WTC11 (cell line): ENCODE results near the gene VSNL1. TPM values are rescaled to one million over a fixed set of nuclear protein-coding genes. Genes with fewer than 3 reads are reported as not detected.
A peak's percentile ranks its signal among the peaks of the same experiment; 100 is the strongest.

Experiments
- ATAC-seq: fragments of 200-7000 bp; cut with Tn5 transposase; 2 replicates; pipeline ENCODE4 v1.10.0; 2021; ENCODE audit warnings: mild to moderate bottlenecking, moderate library complexity
- CTCF ChIA-PET: fragments of 300-600 bp; sonication (Branson Sonifier 250); formaldehyde crosslinking; loops from one replicate; lab custom pipeline; 2021; ENCODE audit warnings: antibody characterized with exemption; lab: Charles Lee
- POLR2A ChIA-PET: fragments of 350-600 bp; sonication (Branson Sonifier 250); formaldehyde crosslinking; loops from one replicate; lab custom pipeline; 2021; ENCODE audit warnings: antibody characterized with exemption; lab: Charles Lee
- DNase-seq: peaks from one replicate; pipeline ENCODE4 v3.0.0; 2021; ENCODE audit warnings: low spot score
- H3K27ac Mint-ChIP-seq: 2 replicates; pipeline ENCODE4 v1.8.0; 2021; ENCODE audit warnings: mixed read lengths
- H3K27me3 Mint-ChIP-seq: 2 replicates; pipeline ENCODE4 v1.8.0; 2021; ENCODE audit warnings: low read depth, mild to moderate bottlenecking, moderate library complexity, mixed read lengths
- H3K36me3 Mint-ChIP-seq: 2 replicates; pipeline ENCODE4 v1.8.0; 2021; ENCODE audit warnings: mixed read lengths
- H3K4me1 Mint-ChIP-seq: 2 replicates; pipeline ENCODE4 v1.8.0; 2022; ENCODE audit warnings: mixed read lengths
- H3K4me3 Mint-ChIP-seq: 2 replicates; pipeline ENCODE4 v1.8.0; 2021; ENCODE audit warnings: mild to moderate bottlenecking, moderate library complexity, mixed read lengths
- H3K9me3 Mint-ChIP-seq: 2 replicates; pipeline ENCODE4 v1.8.0; 2021; ENCODE audit warnings: mixed read lengths
- CREM ChIP-seq: sonication (generic); formaldehyde crosslinking; IDR thresholded peaks from 2 replicates; pipeline ENCODE4 v1.8.1; 2022; ENCODE audit warnings: mild to moderate bottlenecking, missing genetic modification reagents, moderate library complexity
- ELF4 ChIP-seq: sonication (generic); formaldehyde crosslinking; IDR thresholded peaks from 2 replicates; pipeline ENCODE4 v1.8.1; 2022; ENCODE audit warnings: low read depth, mild to moderate bottlenecking, moderate library complexity, missing genetic modification reagents
- FOXK1 ChIP-seq: sonication (generic); formaldehyde crosslinking; IDR thresholded peaks from 2 replicates; pipeline ENCODE4 v1.8.0; 2022; ENCODE audit warnings: mild to moderate bottlenecking, moderate library complexity, missing genetic modification reagents
- FOXP1 ChIP-seq: sonication (generic); formaldehyde crosslinking; IDR thresholded peaks from 2 replicates; pipeline ENCODE4 v1.8.0; 2022; ENCODE audit warnings: missing genetic modification reagents, mild to moderate bottlenecking, moderate library complexity, borderline replicate concordance
- NFE2L1 ChIP-seq: sonication (generic); formaldehyde crosslinking; IDR thresholded peaks from 2 replicates; pipeline ENCODE4 v1.8.1; 2023; ENCODE audit warnings: missing genetic modification reagents
- SMAD3 ChIP-seq: sonication (generic); formaldehyde crosslinking; IDR thresholded peaks from 2 replicates; pipeline ENCODE4 v1.8.0; 2022; ENCODE audit warnings: missing genetic modification reagents, mild to moderate bottlenecking, borderline replicate concordance
- SP1 ChIP-seq: sonication (generic); formaldehyde crosslinking; conservative IDR thresholded peaks from 2 replicates; pipeline ENCODE4 v1.8.1; 2022; ENCODE audit warnings: missing genetic modification reagents
- TP53 ChIP-seq: sonication (generic); formaldehyde crosslinking; IDR thresholded peaks from 2 replicates; pipeline ENCODE4 v1.8.1; 2023; ENCODE audit warnings: mild to moderate bottlenecking, missing genetic modification reagents
- USF1 ChIP-seq: sonication (generic); formaldehyde crosslinking; IDR thresholded peaks from 2 replicates; pipeline ENCODE4 v1.8.0; 2022; ENCODE audit warnings: mild to moderate bottlenecking, missing genetic modification reagents
- USF2 ChIP-seq: sonication (generic); formaldehyde crosslinking; IDR thresholded peaks from 2 replicates; pipeline ENCODE4 v1.8.1; 2023; ENCODE audit warnings: mild to moderate bottlenecking, missing genetic modification reagents, moderate library complexity
- ZBTB21 ChIP-seq: sonication (generic); formaldehyde crosslinking; IDR thresholded peaks from 2 replicates; pipeline ENCODE4 v1.8.1; 2023; ENCODE audit warnings: mild to moderate bottlenecking, missing genetic modification reagents, borderline replicate concordance
- ZBTB43 ChIP-seq: sonication (generic); formaldehyde crosslinking; IDR thresholded peaks from 2 replicates; pipeline ENCODE4 v1.8.1; 2023; ENCODE audit warnings: mild to moderate bottlenecking, missing genetic modification reagents
- ZMAT4 ChIP-seq: fragments of 250-450 bp; sonication (Bioruptor Pico); IDR thresholded peaks from 2 replicates; pipeline ENCODE4 v1.9.0; 2021; ENCODE audit warnings: mild to moderate bottlenecking
- ZNF121 ChIP-seq: sonication (generic); formaldehyde crosslinking; IDR thresholded peaks from 2 replicates; pipeline ENCODE4 v1.8.0; 2023; ENCODE audit warnings: missing genetic modification reagents
- ZNF138 ChIP-seq: sonication (generic); formaldehyde crosslinking; conservative IDR thresholded peaks from 2 replicates; pipeline ENCODE4 v1.8.1; 2022; ENCODE audit warnings: mild to moderate bottlenecking, moderate library complexity, missing genetic modification reagents
- ZNF232 ChIP-seq: sonication (generic); formaldehyde crosslinking; IDR thresholded peaks from 2 replicates; pipeline ENCODE4 v1.8.0; 2022; ENCODE audit warnings: mild to moderate bottlenecking, missing genetic modification reagents
- ZNF396 ChIP-seq: fragments of 250-450 bp; sonication (Bioruptor Pico); IDR thresholded peaks from 2 replicates; pipeline ENCODE4 v1.8.0; 2021; ENCODE audit warnings: mild to moderate bottlenecking, moderate library complexity, borderline replicate concordance
- ZNF416 ChIP-seq: fragments of 250-450 bp; sonication (Bioruptor Pico); IDR thresholded peaks from 2 replicates; pipeline ENCODE4 v1.9.0; 2021; ENCODE audit warnings: mild to moderate bottlenecking, inconsistent platforms
- ZNF671 ChIP-seq: fragments of 250-450 bp; sonication (Bioruptor Pico); IDR thresholded peaks from 2 replicates; pipeline ENCODE4 v1.8.0; 2021; ENCODE audit warnings: mild to moderate bottlenecking
- total RNA-seq: library from RNA; stranded (reverse); gene quantifications from 3 replicates; pipeline ENCODE4 v1.2.3, GENCODE V29; 2021
- TF ChIP-seq, protein P1 (sequence below): sonication (generic); formaldehyde crosslinking; conservative IDR thresholded peaks from 2 replicates; pipeline ENCODE4 v1.8.1; 2022; ENCODE audit warnings: mild to moderate bottlenecking, missing genetic modification reagents
- TF ChIP-seq, protein P2 (sequence below): fragments of 250-450 bp; sonication (Bioruptor Pico); conservative IDR thresholded peaks from 2 replicates; pipeline ENCODE4 v1.9.0; 2021; ENCODE audit warnings: mild to moderate bottlenecking
- TF ChIP-seq, protein P3 (sequence below): sonication (generic); formaldehyde crosslinking; IDR thresholded peaks from 2 replicates; pipeline ENCODE4 v1.8.1; 2023; ENCODE audit warnings: mild to moderate bottlenecking, moderate library complexity, missing genetic modification reagents

Gene VSNL1
- total RNA-seq, 1 experiment from 2014 or later, result 78.4 TPM

DNA sequence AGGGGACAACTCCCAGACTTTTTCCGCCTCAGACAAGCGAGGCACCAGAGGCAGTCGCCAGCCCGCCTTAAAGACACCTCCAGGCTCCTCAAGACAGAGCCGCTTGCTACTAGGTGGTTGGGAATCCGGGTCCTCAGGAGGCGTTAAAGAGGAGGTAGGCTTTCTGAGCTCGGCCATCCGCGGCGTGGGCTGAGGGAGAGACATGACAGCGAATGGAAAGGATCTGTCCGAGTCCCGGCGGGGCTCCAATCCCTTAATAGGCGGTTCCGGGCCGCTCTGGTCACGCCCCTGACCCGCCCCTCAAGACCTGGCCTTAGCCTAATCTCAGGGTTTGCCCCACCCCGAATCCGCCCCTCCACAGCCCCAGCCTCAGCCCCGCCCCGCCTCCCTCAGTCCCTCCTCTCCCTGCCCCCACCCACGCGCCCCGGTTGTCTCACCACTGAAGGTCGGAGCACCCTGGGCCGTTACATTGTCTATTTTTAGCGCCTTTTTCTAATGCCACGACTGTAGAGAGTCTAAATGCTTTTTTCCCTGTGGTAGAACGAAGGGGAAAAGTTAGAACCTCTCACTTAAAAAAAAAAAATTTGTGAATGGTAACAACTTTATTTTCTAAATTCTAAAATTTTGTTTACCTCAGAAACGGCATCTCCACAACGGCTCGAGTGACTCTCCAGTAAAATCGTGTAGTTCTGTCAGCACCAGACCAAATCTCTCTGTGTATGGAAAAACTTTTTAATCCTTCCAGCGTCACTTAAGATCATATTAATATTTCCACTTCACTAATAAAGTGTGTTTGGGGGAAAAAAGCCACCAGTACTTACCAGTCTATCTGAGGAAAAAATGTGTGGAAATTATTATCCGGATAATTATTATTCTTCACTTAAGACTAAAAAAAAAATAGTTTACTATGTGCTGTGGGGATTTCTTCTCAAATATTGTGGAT lies 22.0 kb upstream of the VSNL1 start, which contains the start of gene RAD51AP2:
Gene RAD51AP2, minus strand, starts transcription at position 229 of the 943 bp plus-strand sequence. Its CDS starts 25 bp downstream, at position 204.
- ATAC-seq, result peak; percentile 91
- Mint-ChIP-seq H3K9me3 (no peaks in the 10 kb centered on the region), H3K27ac (peak within 1 kb of the TSS; percentile 81), H3K4me1 (peaks cover 44% of the 10 kb centered on the region)
- ChIA-PET POLR2A (interaction anchor here (1.2 to 1.4 kb wide), 2 partner anchors 22 to 25 kb away, joined by 4 read pairs; partner anchors contain the start of gene VSNL1), CTCF (interaction anchor here (1.0 kb wide), 1 partner anchor 209 kb away, joined by 4 read pairs; no protein-coding TSS in a partner anchor)
- peak; percentile 82 for DNase-seq
- no peak for TF ChIP-seq NFE2L1 (CRISPR knock-in tag)
- TF ChIP-seq FOXP1, result no peak
- TF ChIP-seq SP1 (CRISPR knock-in tag), result peak; percentile 100
- no peak for TF ChIP-seq USF2 (CRISPR knock-in tag)
- TF ChIP-seq ELF4, result no peak
- TF ChIP-seq, all 79 proteins: peak for 1
- H3K27me3 Mint-ChIP-seq, result peaks cover 3% of the 10 kb centered on the region; the same call in 1 of the 2 replicates
- H3K4me3 Mint-ChIP-seq, result peak within 1 kb of the TSS; percentile 81
- no peaks in the 10 kb centered on the region for H3K36me3 Mint-ChIP-seq

GRCh38 chr2:17519486-17519885 lies 21.0 kb upstream of the VSNL1 start:
- Mint-ChIP-seq H3K9me3 (no peaks in the 10 kb centered on the region), H3K27me3 (peaks cover 3% of the 10 kb centered on the region; the same call in 1 of the 2 replicates), H3K4me3 (no peak overlapping the region), H3K36me3 (no peaks in the 10 kb centered on the region), H3K27ac (no peak overlapping the region), H3K4me1 (peaks cover 44% of the 10 kb centered on the region)
- no peak for DNase-seq
- ChIA-PET POLR2A (no interaction called here), CTCF (no interaction called here)
- ATAC-seq, result no peak
- TF ChIP-seq, protein P1, sequence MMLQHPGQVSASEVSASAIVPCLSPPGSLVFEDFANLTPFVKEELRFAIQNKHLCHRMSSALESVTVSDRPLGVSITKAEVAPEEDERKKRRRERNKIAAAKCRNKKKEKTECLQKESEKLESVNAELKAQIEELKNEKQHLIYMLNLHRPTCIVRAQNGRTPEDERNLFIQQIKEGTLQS (CRISPR knock-in tag), result no peak
- TF ChIP-seq FOXP1 (no peak), ZBTB43 (CRISPR knock-in tag) (no peak), USF1 (no peak), ZNF396 (CRISPR knock-in tag) (no peak), ZNF121 (no peak), ZNF232 (CRISPR knock-in tag) (no peak), ZNF671 (no peak)

GRCh38 chr2:17520761-17521160 lies 19.7 kb upstream of the VSNL1 start:
- Mint-ChIP-seq H3K27me3 (peaks cover 3% of the 10 kb centered on the region; the same call in 1 of the 2 replicates), H3K36me3 (no peaks in the 10 kb centered on the region), H3K9me3 (no peaks in the 10 kb centered on the region), H3K27ac (no peak overlapping the region), H3K4me3 (no peak overlapping the region), H3K4me1 (peaks cover 39% of the 10 kb centered on the region)
- ChIA-PET POLR2A (no interaction called here), CTCF (no interaction called here)
- DNase-seq (no peak), ATAC-seq (0 out of 2 replicates have a peak, but pooled peaks have one; percentile 6)
- TF ChIP-seq CREM (CRISPR knock-in tag) (no peak), ZNF416 (CRISPR knock-in tag) (no peak), ZBTB21 (CRISPR knock-in tag) (no peak), ZMAT4 (CRISPR knock-in tag) (no peak), TP53 (CRISPR knock-in tag) (no peak), FOXP1 (no peak), ZNF138 (CRISPR knock-in tag) (no peak), FOXK1 (CRISPR knock-in tag) (no peak), SMAD3 (no peak), ELF4 (no peak)
- TF ChIP-seq, protein P2, sequence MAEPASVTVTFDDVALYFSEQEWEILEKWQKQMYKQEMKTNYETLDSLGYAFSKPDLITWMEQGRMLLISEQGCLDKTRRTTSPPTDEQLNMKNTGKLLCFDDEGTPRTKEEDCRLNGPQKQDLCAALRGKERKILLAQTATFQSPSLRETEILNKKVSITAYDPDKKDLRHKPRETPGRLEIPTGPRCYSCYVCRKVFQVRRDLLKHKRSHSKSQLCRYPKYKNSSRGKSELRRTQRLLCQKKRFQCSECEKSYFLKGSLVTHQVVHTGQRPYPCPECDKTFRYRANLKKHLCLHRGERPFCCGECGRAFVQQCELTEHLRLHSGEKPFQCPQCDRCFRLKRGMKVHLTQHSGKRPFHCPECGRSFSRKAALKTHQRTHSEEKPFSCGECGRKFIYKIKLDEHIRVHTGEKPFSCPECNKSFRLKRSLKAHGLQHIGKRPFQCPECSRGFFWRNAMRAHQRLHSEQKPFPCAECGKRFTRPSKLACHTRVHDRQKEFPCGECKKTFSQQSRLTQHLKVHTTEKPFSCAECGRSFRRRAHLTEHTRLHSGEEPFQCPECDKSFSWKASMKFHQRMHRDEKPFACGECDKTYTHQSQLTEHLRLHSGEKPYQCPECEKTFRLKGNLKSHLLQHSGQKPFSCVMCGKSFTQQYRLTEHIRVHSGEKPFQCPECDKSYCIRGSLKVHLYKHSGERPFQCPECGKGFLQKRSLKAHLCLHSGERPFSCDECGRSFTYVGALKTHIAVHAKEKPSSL (CRISPR knock-in tag), result no peak
- TF ChIP-seq, protein P3, sequence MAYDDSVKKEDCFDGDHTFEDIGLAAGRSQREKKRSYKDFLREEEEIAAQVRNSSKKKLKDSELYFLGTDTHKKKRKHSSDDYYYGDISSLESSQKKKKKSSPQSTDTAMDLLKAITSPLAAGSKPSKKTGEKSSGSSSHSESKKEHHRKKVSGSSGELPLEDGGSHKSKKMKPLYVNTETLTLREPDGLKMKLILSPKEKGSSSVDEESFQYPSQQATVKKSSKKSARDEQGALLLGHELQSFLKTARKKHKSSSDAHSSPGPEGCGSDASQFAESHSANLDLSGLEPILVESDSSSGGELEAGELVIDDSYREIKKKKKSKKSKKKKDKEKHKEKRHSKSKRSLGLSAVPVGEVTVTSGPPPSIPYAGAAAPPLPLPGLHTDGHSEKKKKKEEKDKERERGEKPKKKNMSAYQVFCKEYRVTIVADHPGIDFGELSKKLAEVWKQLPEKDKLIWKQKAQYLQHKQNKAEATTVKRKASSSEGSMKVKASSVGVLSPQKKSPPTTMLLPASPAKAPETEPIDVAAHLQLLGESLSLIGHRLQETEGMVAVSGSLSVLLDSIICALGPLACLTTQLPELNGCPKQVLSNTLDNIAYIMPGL (CRISPR knock-in tag), result no peak
